ENCODE data around the gene UGT1A9. TPM values are rescaled to one million over a fixed set of nuclear protein-coding genes. Genes with fewer than 3 reads are reported as not detected.

Gene UGT1A9
- total RNA-seq, 1 donor from 2014 or later = not detected

DNA sequence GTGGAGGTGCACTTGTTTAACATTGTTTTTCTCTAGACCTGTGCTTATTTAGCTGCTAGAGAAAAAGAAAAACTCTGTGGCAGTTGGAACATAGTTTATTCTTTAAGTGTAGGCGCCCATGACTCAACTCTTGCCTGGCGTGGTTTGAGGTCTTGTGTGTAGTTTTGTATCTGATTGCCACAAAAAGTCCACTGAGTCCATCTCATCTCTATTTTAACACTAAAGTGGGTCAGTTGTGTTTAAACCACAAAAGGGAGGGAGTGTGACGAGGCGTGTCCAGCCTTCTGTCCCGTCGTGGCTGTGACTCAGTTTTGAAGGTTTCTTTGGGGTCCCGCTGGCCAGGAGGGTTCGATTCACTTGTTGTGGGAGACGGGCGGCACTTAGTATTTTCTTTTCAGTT, 15.3 kb upstream of the UGT1A9 start:
- no peak overlapping the region for H3K27ac Mint-ChIP-seq (ENCODE audit: unreplicated experiment)
- no peak for DNase-seq
- peaks cover 2% of the 10 kb centered on the region for H3K9me3 Mint-ChIP-seq (ENCODE audit: unreplicated experiment)
- H3K4me1 Mint-ChIP-seq (ENCODE audit: low read depth, unreplicated experiment) = no peaks in the 10 kb centered on the region
- no peaks in the 10 kb centered on the region for H3K36me3 Mint-ChIP-seq (ENCODE audit: unreplicated experiment)
- no peak overlapping the region for H3K4me3 Mint-ChIP-seq (ENCODE audit: unreplicated experiment)
- TF ChIP-seq, protein P1, sequence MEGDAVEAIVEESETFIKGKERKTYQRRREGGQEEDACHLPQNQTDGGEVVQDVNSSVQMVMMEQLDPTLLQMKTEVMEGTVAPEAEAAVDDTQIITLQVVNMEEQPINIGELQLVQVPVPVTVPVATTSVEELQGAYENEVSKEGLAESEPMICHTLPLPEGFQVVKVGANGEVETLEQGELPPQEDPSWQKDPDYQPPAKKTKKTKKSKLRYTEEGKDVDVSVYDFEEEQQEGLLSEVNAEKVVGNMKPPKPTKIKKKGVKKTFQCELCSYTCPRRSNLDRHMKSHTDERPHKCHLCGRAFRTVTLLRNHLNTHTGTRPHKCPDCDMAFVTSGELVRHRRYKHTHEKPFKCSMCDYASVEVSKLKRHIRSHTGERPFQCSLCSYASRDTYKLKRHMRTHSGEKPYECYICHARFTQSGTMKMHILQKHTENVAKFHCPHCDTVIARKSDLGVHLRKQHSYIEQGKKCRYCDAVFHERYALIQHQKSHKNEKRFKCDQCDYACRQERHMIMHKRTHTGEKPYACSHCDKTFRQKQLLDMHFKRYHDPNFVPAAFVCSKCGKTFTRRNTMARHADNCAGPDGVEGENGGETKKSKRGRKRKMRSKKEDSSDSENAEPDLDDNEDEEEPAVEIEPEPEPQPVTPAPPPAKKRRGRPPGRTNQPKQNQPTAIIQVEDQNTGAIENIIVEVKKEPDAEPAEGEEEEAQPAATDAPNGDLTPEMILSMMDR (IDR thresholded peaks at IDR 0.05; ENCODE audit: partially characterized antibody, unreplicated experiment) = no peak
- no peaks in the 10 kb centered on the region for H3K27me3 Mint-ChIP-seq (ENCODE audit: unreplicated experiment)

DNA sequence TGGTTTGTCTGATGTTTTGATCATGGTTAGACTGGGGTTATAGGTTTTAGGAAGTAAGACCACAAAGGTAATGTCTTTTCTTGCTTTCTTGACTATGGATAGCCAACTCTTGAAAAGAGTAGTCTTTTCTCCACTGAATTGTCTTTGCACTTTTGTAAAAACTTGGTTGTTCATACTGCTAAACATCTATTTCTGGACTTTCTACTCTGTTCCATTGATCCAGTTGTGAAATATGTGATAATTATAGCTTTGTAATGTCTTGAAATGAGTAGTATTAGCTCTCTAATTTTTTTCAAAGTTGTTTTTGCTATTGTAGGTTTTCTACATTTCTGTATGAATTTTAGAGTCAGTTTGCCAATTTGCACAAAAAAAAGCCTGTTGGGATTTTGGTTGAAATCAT, 13.1 kb upstream of the UGT1A9 start:
- H3K4me3 Mint-ChIP-seq (ENCODE audit: unreplicated experiment) = no peak overlapping the region
- DNase-seq = no peak
- no peaks in the 10 kb centered on the region for H3K36me3 Mint-ChIP-seq (ENCODE audit: unreplicated experiment)
- no peaks in the 10 kb centered on the region for H3K27me3 Mint-ChIP-seq (ENCODE audit: unreplicated experiment)
- H3K9me3 Mint-ChIP-seq (ENCODE audit: unreplicated experiment) = peaks cover 2% of the 10 kb centered on the region
- no peak overlapping the region for H3K27ac Mint-ChIP-seq (ENCODE audit: unreplicated experiment)
- TF ChIP-seq, protein P1 (IDR thresholded peaks at IDR 0.05; ENCODE audit: partially characterized antibody, unreplicated experiment) = no peak
- no peaks in the 10 kb centered on the region for H3K4me1 Mint-ChIP-seq (ENCODE audit: low read depth, unreplicated experiment)

DNA sequence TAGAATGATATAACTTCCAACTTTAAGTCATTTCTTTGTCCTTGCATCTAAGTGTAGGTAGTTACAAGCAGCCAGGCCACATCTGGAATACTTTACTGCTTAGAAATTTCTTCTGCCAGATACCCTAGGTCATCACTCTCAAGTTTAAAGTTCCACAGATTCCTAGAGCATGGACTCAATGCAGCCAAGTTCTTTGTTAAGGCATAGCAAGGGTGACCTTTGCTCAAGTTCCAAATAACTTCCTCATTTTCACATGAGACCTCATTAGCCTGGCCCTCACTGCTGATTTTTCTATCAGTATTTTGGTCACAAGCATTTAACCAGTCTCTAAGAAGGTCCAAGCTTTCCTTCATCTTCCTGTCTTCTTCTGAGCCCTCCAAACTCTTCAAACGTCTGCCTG, 7.8 kb upstream of the UGT1A9 start:
- H3K9me3 Mint-ChIP-seq (ENCODE audit: unreplicated experiment) = peaks cover 2% of the 10 kb centered on the region
- H3K27me3 Mint-ChIP-seq (ENCODE audit: unreplicated experiment) = no peaks in the 10 kb centered on the region
- no peaks in the 10 kb centered on the region for H3K4me1 Mint-ChIP-seq (ENCODE audit: low read depth, unreplicated experiment)
- TF ChIP-seq, protein P1 (IDR thresholded peaks at IDR 0.05; ENCODE audit: partially characterized antibody, unreplicated experiment) = no peak
- no peak overlapping the region for H3K27ac Mint-ChIP-seq (ENCODE audit: unreplicated experiment)
- no peak for DNase-seq
- H3K36me3 Mint-ChIP-seq (ENCODE audit: unreplicated experiment) = no peaks in the 10 kb centered on the region
- H3K4me3 Mint-ChIP-seq (ENCODE audit: unreplicated experiment) = no peak overlapping the region

DNA sequence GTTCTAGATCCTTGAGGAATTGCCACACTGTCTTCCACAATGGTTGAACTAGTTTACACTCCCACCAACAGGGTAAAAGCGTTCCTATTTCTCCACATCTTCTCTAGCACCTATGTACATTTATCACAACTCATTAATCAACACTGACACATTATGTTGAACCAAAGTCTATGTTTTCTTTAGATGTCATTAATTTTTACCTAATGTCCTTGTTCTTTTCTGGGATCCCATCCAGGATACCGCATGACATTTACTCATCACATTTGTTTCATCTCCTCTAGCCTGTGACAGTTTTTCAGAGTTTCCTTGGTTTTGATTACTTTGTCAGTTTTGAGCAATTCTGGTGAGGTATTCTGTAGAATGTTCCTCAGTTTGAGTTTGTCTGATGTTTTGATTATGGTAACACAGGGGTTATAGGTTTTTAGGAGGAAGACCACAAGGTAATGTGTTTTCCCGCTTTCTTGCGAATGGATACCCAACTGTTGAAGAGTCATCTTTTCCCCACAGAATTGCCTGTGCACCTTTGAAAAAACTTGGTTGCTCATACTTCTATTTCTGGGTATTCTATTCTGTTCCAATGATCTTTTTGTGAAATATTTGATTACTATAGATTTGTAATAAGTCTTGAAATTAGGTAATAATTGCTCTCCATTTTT, 3.0 kb upstream of the UGT1A9 start:
- Mint-ChIP-seq H3K27me3 (ENCODE audit: unreplicated experiment) (no peaks in the 10 kb centered on the region), H3K9me3 (ENCODE audit: unreplicated experiment) (no peaks in the 10 kb centered on the region), H3K27ac (ENCODE audit: unreplicated experiment) (no peak overlapping the region), H3K4me1 (ENCODE audit: low read depth, unreplicated experiment) (no peaks in the 10 kb centered on the region), H3K4me3 (ENCODE audit: unreplicated experiment) (no peak overlapping the region), H3K36me3 (ENCODE audit: unreplicated experiment) (no peaks in the 10 kb centered on the region)
- DNase-seq = no peak
- TF ChIP-seq, protein P1 (IDR thresholded peaks at IDR 0.05; ENCODE audit: partially characterized antibody, unreplicated experiment) = no peak

DNA sequence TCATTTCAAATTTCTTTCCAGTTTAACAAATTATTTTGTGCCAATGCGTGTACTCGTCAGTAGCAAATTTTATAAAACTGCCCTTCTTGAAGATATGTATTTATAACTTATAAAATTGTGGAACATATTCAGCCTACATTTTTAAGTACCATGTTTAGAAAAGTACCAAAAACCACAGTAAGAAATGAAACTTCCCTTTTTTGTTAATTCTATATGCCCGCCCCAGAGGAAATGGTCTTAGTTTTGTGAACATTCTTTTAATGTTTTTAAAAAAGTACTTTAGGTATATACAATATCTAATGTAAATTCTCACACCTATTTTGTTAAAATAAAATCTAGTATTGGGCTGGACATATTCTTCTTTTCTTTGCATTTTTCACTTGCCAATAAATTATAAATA, 1.2 kb downstream of the UGT1A9 start:
- TF ChIP-seq, protein P1 (IDR thresholded peaks at IDR 0.05; ENCODE audit: partially characterized antibody, unreplicated experiment) = no peak
- Mint-ChIP-seq H3K4me1 (ENCODE audit: low read depth, unreplicated experiment) (peaks cover 9% of the 10 kb centered on the region), H3K9me3 (ENCODE audit: unreplicated experiment) (no peaks in the 10 kb centered on the region), H3K36me3 (ENCODE audit: unreplicated experiment) (no peaks in the 10 kb centered on the region), H3K27me3 (ENCODE audit: unreplicated experiment) (no peaks in the 10 kb centered on the region), H3K4me3 (ENCODE audit: unreplicated experiment) (no peak overlapping the region), H3K27ac (ENCODE audit: unreplicated experiment) (no peak overlapping the region)
- no peak for DNase-seq

All from glutamatergic neuron (in vitro differentiated cells).